Neural progenitor cell (in vitro differentiated cells): ENCODE measurements around the gene GRK7. TPM values are rescaled to one million over a fixed set of nuclear protein-coding genes. Genes with fewer than 3 reads are reported as not detected.
A peak's percentile ranks its signal among the peaks of the same experiment; 100 is the strongest.

Experiments used
- DNase-seq: peaks from one replicate; pipeline ENCODE4 v3.0.0-alpha.2; 2016; ENCODE audit warnings: low spot score
- H2AFZ ChIP-seq: fragments of 200-600 bp; sonication (generic); replicated peaks from 2 replicates; pipeline ENCODE4 v1.6.1; 2016; ENCODE audit warnings: antibody characterized with exemption
- H3F3A ChIP-seq: fragments of 200-600 bp; sonication (generic); 2 replicates; pipeline ENCODE4 v1.6.1; 2016; ENCODE audit warnings: antibody characterized with exemption, low read depth
- H3K27ac ChIP-seq: fragments of 200-600 bp; sonication (generic); 2 replicates; pipeline ENCODE4 v1.5.1; 2016; ENCODE audit warnings: mild to moderate bottlenecking
- H3K27me3 ChIP-seq: fragments of 200-600 bp; sonication (generic); 2 replicates; pipeline ENCODE4 v1.6.1; 2016; ENCODE audit warnings: mild to moderate bottlenecking, moderate library complexity
- H3K36me3 ChIP-seq: fragments of 200-600 bp; sonication (generic); 2 replicates; pipeline ENCODE4 v1.5.1; 2016
- H3K4me1 ChIP-seq: fragments of 200-600 bp; sonication (generic); 2 replicates; pipeline ENCODE4 v1.6.1; 2016; ENCODE audit warnings: mixed run types
- H3K4me2 ChIP-seq: fragments of 200-600 bp; sonication (generic); 2 replicates; pipeline ENCODE4 v1.6.1; 2016
- H3K4me3 ChIP-seq: fragments of 200-600 bp; sonication (generic); 2 replicates; pipeline ENCODE4 v1.5.1; 2016
- H3K79me2 ChIP-seq: fragments of 200-600 bp; sonication (generic); 2 replicates; pipeline ENCODE4 v1.6.1; 2016; ENCODE audit warnings: low read depth
- H3K9ac ChIP-seq: fragments of 200-600 bp; sonication (generic); 2 replicates; pipeline ENCODE4 v1.6.1; 2016
- H3K9me3 ChIP-seq: fragments of 200-600 bp; sonication (generic); 2 replicates; pipeline ENCODE4 v1.5.1; 2016; ENCODE audit warnings: low read depth
- H4K20me1 ChIP-seq: fragments of 200-600 bp; sonication (generic); 2 replicates; pipeline ENCODE4 v1.6.1; 2016; ENCODE audit warnings: low read depth
- H3K27ac Mint-ChIP-seq: 3 replicates; pipeline ENCODE4 v1.8.0; 2021; ENCODE audit warnings: mixed read lengths
- H3K27me3 Mint-ChIP-seq: 2 replicates; pipeline ENCODE4 v1.8.0; 2022; ENCODE audit warnings: low read depth, mild to moderate bottlenecking, inconsistent platforms, moderate library complexity, mixed read lengths; ENCODE audit not compliant: insufficient read depth
- H3K36me3 Mint-ChIP-seq: 3 replicates; pipeline ENCODE4 v1.8.0; 2021; ENCODE audit warnings: mixed read lengths
- H3K4me1 Mint-ChIP-seq: 3 replicates; pipeline ENCODE4 v1.8.0; 2021; ENCODE audit warnings: mixed read lengths
- H3K4me3 Mint-ChIP-seq: 3 replicates; pipeline ENCODE4 v1.8.0; 2021; ENCODE audit warnings: mild to moderate bottlenecking, moderate library complexity, mixed read lengths
- H3K9me3 Mint-ChIP-seq: 3 replicates; pipeline ENCODE4 v1.8.0; 2020; ENCODE audit warnings: mixed read lengths
- EZH2 ChIP-seq: fragments of 200-600 bp; sonication (generic); IDR thresholded peaks from 2 replicates; pipeline ENCODE4 v1.6.1; 2017; ENCODE audit warnings: antibody characterized with exemption, mild to moderate bottlenecking, moderate library complexity
- EZH2phosphoT487 ChIP-seq: fragments of 200-600 bp; sonication (generic); IDR thresholded peaks from 2 replicates; pipeline ENCODE4 v1.6.1; 2017; ENCODE audit warnings: antibody characterized with exemption
- total RNA-seq: library from RNA; depleted of rRNA; stranded (reverse); fragments of >200 nt; gene quantifications from 2 replicates; pipeline ENCODE4 v1.2.3, GENCODE V29; 2015; ENCODE audit warnings: low replicate concordance
- TF ChIP-seq, protein P1 (sequence below): fragments of 200-600 bp; sonication (generic); IDR thresholded peaks from 2 replicates; pipeline ENCODE4 v1.5.1; 2017; ENCODE audit warnings: antibody characterized with exemption, mild to moderate bottlenecking

GRK7 gene
- total RNA-seq, 1 donor from 2014 or later: not detected

DNA sequence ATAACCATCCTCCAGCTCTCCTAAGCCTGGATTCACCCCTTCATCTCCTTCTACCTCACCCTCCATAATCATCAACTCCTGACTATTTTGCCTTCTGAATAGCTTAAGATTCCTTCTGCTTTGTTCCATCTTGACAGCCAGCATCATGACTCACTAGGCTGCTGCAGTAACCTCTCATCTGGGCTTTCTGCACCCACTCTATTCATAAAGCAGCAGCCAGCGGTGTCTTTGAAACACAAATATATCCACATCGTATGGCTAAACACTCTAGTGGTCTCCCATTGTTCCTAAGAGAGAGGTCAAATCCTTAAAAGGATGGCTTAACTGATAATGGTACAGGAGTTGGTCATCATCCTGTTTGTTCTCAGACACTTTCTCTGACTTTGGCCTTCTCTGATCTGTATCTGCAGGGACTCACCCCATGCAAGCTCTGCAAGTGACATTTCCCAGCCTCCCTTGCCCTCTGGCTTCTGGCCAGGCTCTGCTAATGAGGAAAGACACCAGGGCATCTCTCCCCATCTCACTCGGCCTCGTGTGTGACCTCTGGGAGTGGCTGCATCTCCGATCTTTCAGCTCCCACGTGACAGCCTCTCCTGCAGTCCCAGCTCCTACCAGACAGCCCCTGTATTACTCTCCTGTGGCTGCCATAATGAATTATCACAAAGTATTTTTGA is 6.2 kb downstream of the GRK7 start:
- DNase-seq: no peak
- H3K36me3 Mint-ChIP-seq: no peaks in the 10 kb centered on the region
- H3K4me2 ChIP-seq: no peak overlapping the region

DNA sequence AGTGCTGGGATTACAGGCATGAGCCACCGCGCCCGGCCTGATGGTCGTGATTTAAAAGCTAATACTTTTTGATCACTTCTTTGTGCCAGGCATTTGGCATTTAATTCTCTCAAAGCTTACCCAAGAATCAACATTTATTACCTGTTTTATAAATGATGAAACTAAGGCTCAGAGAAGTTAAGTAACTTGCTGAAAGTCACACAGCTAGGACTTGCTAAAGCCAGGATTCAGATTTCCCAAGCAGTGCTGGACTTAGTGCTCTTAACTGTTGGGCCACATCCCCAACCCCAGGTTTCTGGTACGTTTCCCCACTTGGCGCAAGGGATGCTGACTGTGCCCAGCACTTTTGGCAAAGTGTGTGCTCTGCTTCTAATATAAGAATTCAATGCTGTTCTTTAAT is 10.5 kb downstream of the GRK7 start:
- Mint-ChIP-seq H3K4me3 (no peak overlapping the region), H3K27ac (no peak overlapping the region), H3K36me3 (no peaks in the 10 kb centered on the region), H3K27me3 (peaks cover 2% of the 10 kb centered on the region), H3K4me1 (peaks cover 23% of the 10 kb centered on the region), H3K9me3 (no peaks in the 10 kb centered on the region)
- Histone ChIP-seq H4K20me1 (no peaks in the 10 kb centered on the region), H3K4me3 (no peak overlapping the region), H3F3A (no peaks in the 10 kb centered on the region), H2AFZ (no peak overlapping the region), H3K27ac (no peak overlapping the region), H3K4me1 (no peaks in the 10 kb centered on the region), H3K27me3 (no peaks in the 10 kb centered on the region), H3K4me2 (no peak overlapping the region), H3K9me3 (no peaks in the 10 kb centered on the region), H3K79me2 (no peaks in the 10 kb centered on the region), H3K9ac (no peak overlapping the region), H3K36me3 (no peaks in the 10 kb centered on the region)
- TF ChIP-seq EZH2phosphoT487: no peak
- TF ChIP-seq EZH2: no peak
- TF ChIP-seq, protein P1, sequence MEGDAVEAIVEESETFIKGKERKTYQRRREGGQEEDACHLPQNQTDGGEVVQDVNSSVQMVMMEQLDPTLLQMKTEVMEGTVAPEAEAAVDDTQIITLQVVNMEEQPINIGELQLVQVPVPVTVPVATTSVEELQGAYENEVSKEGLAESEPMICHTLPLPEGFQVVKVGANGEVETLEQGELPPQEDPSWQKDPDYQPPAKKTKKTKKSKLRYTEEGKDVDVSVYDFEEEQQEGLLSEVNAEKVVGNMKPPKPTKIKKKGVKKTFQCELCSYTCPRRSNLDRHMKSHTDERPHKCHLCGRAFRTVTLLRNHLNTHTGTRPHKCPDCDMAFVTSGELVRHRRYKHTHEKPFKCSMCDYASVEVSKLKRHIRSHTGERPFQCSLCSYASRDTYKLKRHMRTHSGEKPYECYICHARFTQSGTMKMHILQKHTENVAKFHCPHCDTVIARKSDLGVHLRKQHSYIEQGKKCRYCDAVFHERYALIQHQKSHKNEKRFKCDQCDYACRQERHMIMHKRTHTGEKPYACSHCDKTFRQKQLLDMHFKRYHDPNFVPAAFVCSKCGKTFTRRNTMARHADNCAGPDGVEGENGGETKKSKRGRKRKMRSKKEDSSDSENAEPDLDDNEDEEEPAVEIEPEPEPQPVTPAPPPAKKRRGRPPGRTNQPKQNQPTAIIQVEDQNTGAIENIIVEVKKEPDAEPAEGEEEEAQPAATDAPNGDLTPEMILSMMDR: no peak
- DNase-seq: no peak

More for the DNA sequence above, 6.2 kb downstream of the GRK7 start:
- Histone ChIP-seq H2AFZ (no peak overlapping the region), H3K9me3 (no peaks in the 10 kb centered on the region), H3K36me3 (no peaks in the 10 kb centered on the region), H3K27ac (no peak overlapping the region), H4K20me1 (no peaks in the 10 kb centered on the region), H3K27me3 (peaks cover 9% of the 10 kb centered on the region), H3K79me2 (no peaks in the 10 kb centered on the region), H3K9ac (no peak overlapping the region), H3K4me1 (no peaks in the 10 kb centered on the region), H3K4me3 (no peak overlapping the region), H3F3A (no peaks in the 10 kb centered on the region)
- TF ChIP-seq EZH2 (no peak), EZH2phosphoT487 (no peak)
- TF ChIP-seq, protein P1: no peak
- no peaks in the 10 kb centered on the region for H3K9me3 Mint-ChIP-seq
- peaks cover 17% of the 10 kb centered on the region for H3K4me1 Mint-ChIP-seq
- no peaks in the 10 kb centered on the region for H3K27me3 Mint-ChIP-seq
- peak overlapping the region; percentile 18 for H3K27ac Mint-ChIP-seq
- no peak overlapping the region for H3K4me3 Mint-ChIP-seq

DNA sequence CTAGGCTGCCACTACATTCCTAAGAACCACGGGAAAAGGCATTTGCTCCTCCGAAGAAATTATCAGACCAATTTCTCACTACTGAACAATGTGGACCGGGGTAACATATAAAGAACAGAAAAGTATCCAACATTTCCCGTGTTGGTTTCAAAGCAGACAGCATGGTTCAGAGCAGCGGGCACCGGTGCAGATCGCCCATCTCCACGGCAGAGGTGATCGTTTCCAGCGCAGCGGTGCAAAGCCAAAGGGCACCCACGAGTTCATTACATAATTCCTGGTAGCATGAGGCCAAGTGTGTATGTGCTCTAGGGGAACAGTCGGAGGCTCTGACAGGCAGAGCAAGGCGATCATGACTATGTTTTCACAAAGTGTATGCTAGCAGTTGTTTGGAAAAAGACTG is 13.2 kb downstream of the GRK7 start:
- H2AFZ ChIP-seq: no peak overlapping the region
- no peak overlapping the region for H3K4me3 Mint-ChIP-seq
- H4K20me1 ChIP-seq: no peaks in the 10 kb centered on the region

More for the DNA sequence above, 13.2 kb downstream of the GRK7 start:
- TF ChIP-seq, protein P1: no peak
- no peak for TF ChIP-seq EZH2phosphoT487
- no peak for TF ChIP-seq EZH2
- Histone ChIP-seq H3K79me2 (no peaks in the 10 kb centered on the region), H3F3A (no peaks in the 10 kb centered on the region), H3K27me3 (no peaks in the 10 kb centered on the region), H3K4me2 (no peak overlapping the region), H3K27ac (no peak overlapping the region), H3K4me1 (no peaks in the 10 kb centered on the region), H3K36me3 (no peaks in the 10 kb centered on the region), H3K9ac (no peak overlapping the region), H3K4me3 (no peak overlapping the region), H3K9me3 (no peaks in the 10 kb centered on the region)
- no peak for DNase-seq
- Mint-ChIP-seq H3K27me3 (peaks cover 2% of the 10 kb centered on the region), H3K36me3 (no peaks in the 10 kb centered on the region), H3K27ac (peak overlapping the region; percentile 24), H3K4me1 (peaks cover 7% of the 10 kb centered on the region), H3K9me3 (peaks cover 2% of the 10 kb centered on the region)
